Activated CD4-positive, alpha-beta T cell treated with anti-CD3 and anti-CD28 coated beads for 24 hours (primary cell): Measurements from ENCODE around the gene IGFALS.

ENCODE experiments used
- DNase-seq, 2 donors: peaks; one replicate each; pipeline ENCODE4 v3.0.0-alpha.2; 2020; ENCODE audit warnings: low read depth in 2 of 2

IGFALS gene

GRCh38 chr16:1766231-1766630 is 27.3 kb downstream of the IGFALS start:
- DNase-seq: no peak

- DNase-seq: no peak
These were observed 27.7 kb downstream of the IGFALS start for GRCh38 chr16:1765826-1766225.

- no peak for DNase-seq
These were observed 28.5 kb downstream of the IGFALS start for GRCh38 chr16:1764971-1765370.

- DNase-seq: no peak
These were observed 29.7 kb downstream of the IGFALS start for GRCh38 chr16:1763521-1764511.

- no peak for DNase-seq
These were observed 30.5 kb downstream of the IGFALS start for GRCh38 chr16:1762879-1763520.

GRCh38 chr16:1762196-1762878 is 31.2 kb downstream of the IGFALS start:
- no peak for DNase-seq

GRCh38 chr16:1761751-1762150 is 31.8 kb downstream of the IGFALS start:
- DNase-seq: no peak

GRCh38 chr16:1760911-1761310 is 32.6 kb downstream of the IGFALS start:
- DNase-seq: no peak

- DNase-seq: no peak
These were observed 34.0 kb downstream of the IGFALS start for GRCh38 chr16:1759511-1759910.

GRCh38 chr16:1758923-1759322 is 34.6 kb downstream of the IGFALS start:
- DNase-seq: no peak

- no peak for DNase-seq
These were observed 35.6 kb downstream of the IGFALS start for GRCh38 chr16:1757714-1758461.

GRCh38 chr16:1754204-1754603 is 39.3 kb downstream of the IGFALS start:
- DNase-seq: no peak

GRCh38 chr16:1752853-1753252 is 40.7 kb downstream of the IGFALS start:
- no peak for DNase-seq

GRCh38 chr16:1751946-1752345 is 41.6 kb downstream of the IGFALS start:
- DNase-seq: no peak

GRCh38 chr16:1749152-1750117 is 44.1 kb downstream of the IGFALS start:
- no peak for DNase-seq

- no peak for DNase-seq
These were observed 45.6 kb downstream of the IGFALS start for GRCh38 chr16:1747934-1748333.

- no peak for DNase-seq
These were observed 46.8 kb downstream of the IGFALS start for GRCh38 chr16:1746693-1747195.

- no peak for DNase-seq
These were observed 47.4 kb downstream of the IGFALS start for GRCh38 chr16:1745900-1746692.

- DNase-seq: no peak
These were observed 48.2 kb downstream of the IGFALS start for GRCh38 chr16:1745181-1745899.
